IMR-90 (cell line): Measurements from ENCODE around the gene PTPRN2. TPM values are rescaled to one million over a fixed set of nuclear protein-coding genes. Genes with fewer than 3 reads are reported as not detected.

ENCODE experiments used
- ATAC-seq: fragments of 200-7000 bp; cut with Tn5 transposase; 2 replicates; pipeline ENCODE4 v1.9.1; 2020; ENCODE audit warnings: low read depth, mild to moderate bottlenecking, moderate library complexity
- BruUV-seq: library from RNA; stranded (reverse); fragments of 400-500 nt; replicated peaks from 2 replicates; lab custom pipeline; 2021; lab: Mats Ljungman, UMichigan
- CTCF ChIA-PET: fragments of 300-600 bp; formaldehyde crosslinking; extraction: SDS; loops from one replicate; lab custom pipeline; 2021; ENCODE audit warnings: antibody characterized with exemption; lab: Yijun Ruan, JAX
- POLR2A ChIA-PET: fragments of 300-600 bp; sonication (Branson Sonifier 250); formaldehyde crosslinking; loops from one replicate; lab custom pipeline; 2022; ENCODE audit warnings: antibody characterized with exemption; ENCODE audit not compliant: unreplicated experiment; lab: Charles Lee
- DNase-seq: peaks from one replicate; pipeline ENCODE4 v3.0.0; 2013
- H2AFZ ChIP-seq: replicated peaks from 2 replicates; pipeline ENCODE3; 2013; ENCODE audit warnings: low read length, mild to moderate bottlenecking; ENCODE audit not compliant: poor library complexity
- H2AK5ac ChIP-seq: 2 replicates; pipeline ENCODE4 v1.6.1; 2013; ENCODE audit warnings: low read depth, low read length, inconsistent platforms
- H2AK9ac ChIP-seq: replicated peaks from 2 replicates; pipeline ENCODE3; 2013; ENCODE audit warnings: mild to moderate bottlenecking, low read depth, low read length, moderate library complexity; ENCODE audit not compliant: poor library complexity
- H2BK120ac ChIP-seq: 2 replicates; pipeline ENCODE4 v1.6.1; 2013; ENCODE audit warnings: low read depth, low read length, inconsistent platforms
- H2BK15ac ChIP-seq: 3 replicates; pipeline ENCODE4 v1.6.1; 2013; ENCODE audit warnings: low read depth, low read length, inconsistent platforms
- H2BK20ac ChIP-seq: 2 replicates; pipeline ENCODE4 v1.6.1; 2013; ENCODE audit warnings: low read depth, mild to moderate bottlenecking, inconsistent platforms, low read length, moderate library complexity
- H2BK5ac ChIP-seq: 2 replicates; pipeline ENCODE4 v1.6.1; 2013; ENCODE audit warnings: mild to moderate bottlenecking, low read depth, low read length, inconsistent platforms; ENCODE audit not compliant: poor library complexity, severe bottlenecking
- H3K14ac ChIP-seq: replicated peaks from 2 replicates; pipeline ENCODE4 v1.6.1; 2013; ENCODE audit warnings: low read depth, low read length, inconsistent platforms
- H3K18ac ChIP-seq: 2 replicates; pipeline ENCODE4 v1.6.1; 2013; ENCODE audit warnings: low read depth, low read length, control low read depth
- H3K23ac ChIP-seq: 2 replicates; pipeline ENCODE4 v1.6.1; 2013; ENCODE audit warnings: low read depth, low read length, inconsistent platforms
- H3K27ac ChIP-seq: 2 replicates; pipeline ENCODE4 v1.5.1; 2013; ENCODE audit warnings: mild to moderate bottlenecking, control low read depth, low read length; ENCODE audit not compliant: insufficient read depth
- H3K27me3 ChIP-seq: 2 replicates; pipeline ENCODE4 v1.6.1; 2013; ENCODE audit warnings: low read length; ENCODE audit not compliant: control insufficient read depth, insufficient read depth
- H3K36me3 ChIP-seq: 2 replicates; pipeline ENCODE4 v1.6.1; 2013; ENCODE audit warnings: low read length, mixed read lengths; ENCODE audit not compliant: control insufficient read depth, insufficient read depth
- H3K4ac ChIP-seq: 2 replicates; pipeline ENCODE4 v1.6.1; 2013; ENCODE audit warnings: low read depth, low read length, inconsistent platforms
- H3K4me1 ChIP-seq: 2 replicates; pipeline ENCODE4 v1.6.1; 2013; ENCODE audit warnings: low read length, mixed read lengths; ENCODE audit not compliant: control insufficient read depth, insufficient read depth
- H3K4me2 ChIP-seq: 2 replicates; pipeline ENCODE4 v1.6.1; 2013; ENCODE audit warnings: low read depth, mild to moderate bottlenecking, control low read depth, low read length, moderate library complexity
- H3K4me3 ChIP-seq: 2 replicates; pipeline ENCODE4 v1.5.1; 2013; ENCODE audit warnings: low read depth, mild to moderate bottlenecking, control low read depth, low read length, moderate library complexity; ENCODE audit not compliant: insufficient read depth
- H3K56ac ChIP-seq: 2 replicates; pipeline ENCODE4 v1.6.1; 2013; ENCODE audit warnings: low read length, inconsistent platforms; ENCODE audit not compliant: insufficient read depth; ENCODE audit errors: extremely low read depth
- H3K79me1 ChIP-seq, 2 experiments: 2 replicates each; pipeline ENCODE4 v1.6.1; 2013; ENCODE audit warnings: low read length in 2 of 2, inconsistent platforms in 1 of 2, low read depth in 1 of 2
- H3K9ac ChIP-seq: 2 replicates; pipeline ENCODE4 v1.6.1; 2013; ENCODE audit warnings: low read depth, low read length, control low read depth
- H3K9me1 ChIP-seq: 2 replicates; pipeline ENCODE4 v1.6.1; 2013; ENCODE audit warnings: low read length, inconsistent platforms; ENCODE audit not compliant: insufficient read depth
- H3K9me3 ChIP-seq: 2 replicates; pipeline ENCODE4 v1.6.1; 2013; ENCODE audit warnings: low read length; ENCODE audit not compliant: control insufficient read depth, insufficient read depth
- H4K20me1 ChIP-seq: 2 replicates; pipeline ENCODE4 v1.6.1; 2013; ENCODE audit warnings: low read length, inconsistent platforms; ENCODE audit not compliant: insufficient read depth
- H4K5ac ChIP-seq: 2 replicates; pipeline ENCODE4 v1.6.1; 2013; ENCODE audit warnings: mild to moderate bottlenecking, low read depth, low read length, control low read depth
- H4K8ac ChIP-seq, 2 experiments: 2 replicates each; pipeline ENCODE4 v1.6.1; 2013; ENCODE audit warnings: low read depth in 2 of 2, low read length in 2 of 2, control low read depth in 1 of 2, inconsistent platforms in 1 of 2
- H4K91ac ChIP-seq: 2 replicates; pipeline ENCODE4 v1.6.1; 2013; ENCODE audit warnings: low read depth, low read length, inconsistent platforms; ENCODE audit not compliant: insufficient read depth
- BHLHE40 ChIP-seq: fragments of 150-350 bp; IDR thresholded peaks from 2 replicates; pipeline ENCODE4 v1.6.1; 2016; ENCODE audit warnings: mild to moderate bottlenecking, low read depth, low read length
- CEBPB ChIP-seq: IDR thresholded peaks from 2 replicates; pipeline ENCODE4 v1.6.1; 2012; ENCODE audit warnings: low read depth, low read length, improper control_type of control experiment
- CHD1 ChIP-seq: IDR thresholded peaks from 2 replicates; pipeline ENCODE4 v1.6.1; 2012; ENCODE audit warnings: low read depth, low read length, improper control_type of control experiment
- CTCF ChIP-seq: conservative IDR thresholded peaks from 2 replicates; pipeline ENCODE4 v1.5.1; 2012; ENCODE audit warnings: mild to moderate bottlenecking, low read depth, low read length, improper control_type of control experiment
- ELK1 ChIP-seq: fragments of 150-350 bp; IDR thresholded peaks from 2 replicates; pipeline ENCODE4 v1.6.1; 2016; ENCODE audit warnings: low read depth, mild to moderate bottlenecking, low read length, moderate library complexity, borderline replicate concordance
- FOS ChIP-seq: fragments of 150-350 bp; IDR thresholded peaks from 2 replicates; pipeline ENCODE4 v1.6.1; 2016; ENCODE audit warnings: low read depth, low read length
- MAFK ChIP-seq: IDR thresholded peaks from 2 replicates; pipeline ENCODE4 v1.6.1; 2012; ENCODE audit warnings: low read depth, low read length, improper control_type of control experiment
- MAZ ChIP-seq: IDR thresholded peaks from 2 replicates; pipeline ENCODE4 v1.6.1; 2012; ENCODE audit warnings: low read depth, mild to moderate bottlenecking, low read length, improper control_type of control experiment, moderate library complexity, borderline replicate concordance
- MXI1 ChIP-seq: IDR thresholded peaks from 2 replicates; pipeline ENCODE4 v1.6.1; 2012; ENCODE audit warnings: low read depth, mild to moderate bottlenecking, low read length, moderate library complexity, borderline replicate concordance
- NFE2L2 ChIP-seq: fragments of 150-350 bp; IDR thresholded peaks from 2 replicates; pipeline ENCODE4 v1.6.1; 2016; ENCODE audit warnings: low read depth, mild to moderate bottlenecking, low read length
- POLR2A ChIP-seq: IDR thresholded peaks from 2 replicates; pipeline ENCODE4 v1.6.1; 2012; ENCODE audit warnings: mild to moderate bottlenecking, low read depth, low read length
- RAD21 ChIP-seq: IDR thresholded peaks from 2 replicates; pipeline ENCODE4 v1.6.1; 2012; ENCODE audit warnings: low read length, improper control_type of control experiment
- RCOR1 ChIP-seq: IDR thresholded peaks from 2 replicates; pipeline ENCODE4 v1.6.1; 2012; ENCODE audit warnings: mild to moderate bottlenecking, low read length, improper control_type of control experiment; ENCODE audit not compliant: insufficient replicate concordance
- RFX5 ChIP-seq: IDR thresholded peaks from 2 replicates; pipeline ENCODE4 v1.8.0; 2012; ENCODE audit warnings: low read depth, mild to moderate bottlenecking, low read length, moderate library complexity
- SMC3 ChIP-seq: fragments of 150-350 bp; IDR thresholded peaks from 2 replicates; pipeline ENCODE4 v1.6.1; 2016; ENCODE audit warnings: low read depth, mild to moderate bottlenecking, antibody characterized with exemption, low read length, moderate library complexity
- USF2 ChIP-seq: fragments of 150-350 bp; IDR thresholded peaks from 2 replicates; pipeline ENCODE4 v1.6.1; 2017; ENCODE audit warnings: mild to moderate bottlenecking, antibody characterized with exemption, low read length, low read depth
- WGBS, 2 experiments: methylation state at CpG; one replicate each; pipeline versions ENCODE4 v1.1.5 to v1.1.7; 2013; ENCODE audit warnings: missing lambda C conversion rate in 2 of 2; ENCODE audit not compliant: insufficient read length in 1 of 2; ENCODE audit errors: extremely low coverage in 2 of 2; 5-methylcytosine and 5-hydroxymethylcytosine counted together
- dilution Hi-C: fragments of 300-500 bp; cut with HindIII; formaldehyde crosslinking; loops from one replicate; pipeline ENCODE4 v1.14.3; 2018; ENCODE audit warnings: low sequenced_read_pairs; ENCODE audit not compliant: unreplicated experiment
- in situ Hi-C: fragments of 300-500 bp; cut with MboI; formaldehyde crosslinking; loops from 3 replicates; pipeline ENCODE4 v1.14.3; 2019; ENCODE audit warnings: low sequenced_read_pairs, inconsistent platforms, mixed read lengths
- intact Hi-C: fragments of 100-400 bp; cut with micrococcal nuclease; formaldehyde crosslinking; loops from 2 replicates; pipeline ENCODE4 v1.10.0; 2022
- polyA plus RNA-seq, 3 experiments: library from polyadenylated mRNA; depleted of rRNA; stranded (reverse); fragments of >200 nt; gene quantifications; 2 replicates each; pipeline ENCODE4 v1.2.3, GENCODE V29; 2012; ENCODE audit warnings: low replicate concordance in 1 of 3
- total RNA-seq: library from RNA; depleted of rRNA; stranded (reverse); fragments of >200 nt; gene quantifications from 2 replicates; pipeline ENCODE4 v1.2.3, GENCODE V29; 2012

Gene PTPRN2
- total and polyA plus RNA-seq, 2 of the 4 experiments (the other 2 are of a cell fraction) = 0.03 TPM; not detected in 1

GRCh38 chr7:158035343-158035742 lies 552.3 kb downstream of the PTPRN2 start:
- H3K18ac ChIP-seq = no peak overlapping the region
- intact Hi-C loops = no loop called here
- BruUV-seq = no TSS peak
- DNase-seq (no peak), ATAC-seq (no peak)
- H3K9me3 ChIP-seq = peaks cover 36% of the 10 kb centered on the region
- 17% methylated on average over 2 of the region's 4 CpGs; no CpG with 5 or more reads in 1 of the 2 experiments for WGBS, 2 experiments
- no peaks in the 10 kb centered on the region for H3K4me1 ChIP-seq
- CTCF ChIA-PET = no interaction called here
- H2BK5ac ChIP-seq = no peak overlapping the region
- POLR2A ChIA-PET = no interaction called here
- H2AK5ac ChIP-seq = no peak overlapping the region
- H3K9ac ChIP-seq = no peak overlapping the region
- no peak overlapping the region for H3K56ac ChIP-seq
- H3K23ac ChIP-seq = no peak overlapping the region
- no peak overlapping the region for H3K14ac ChIP-seq
- no peak overlapping the region for H2AK9ac ChIP-seq
- H2BK15ac ChIP-seq = no peak overlapping the region
- H4K8ac ChIP-seq = no peak overlapping the region
- H4K5ac ChIP-seq = no peak overlapping the region
- H3K4me3 ChIP-seq = no peak overlapping the region
- no peaks in the 10 kb centered on the region for H3K27me3 ChIP-seq
- no peak overlapping the region for H3K27ac ChIP-seq
- in situ Hi-C loops = no loop called here
- H3K4me2 ChIP-seq = no peak overlapping the region
- no peaks in the 10 kb centered on the region for H4K20me1 ChIP-seq
- H3K36me3 ChIP-seq = no peaks in the 10 kb centered on the region
- H3K4ac ChIP-seq = no peak overlapping the region
- TF ChIP-seq FOS = no peak
- no peak for TF ChIP-seq SMC3
- no peak for TF ChIP-seq CHD1
- TF ChIP-seq RFX5 = no peak
- TF ChIP-seq MAZ = no peak
- no peak for TF ChIP-seq POLR2A
- TF ChIP-seq NFE2L2 = no peak
- TF ChIP-seq RAD21 = no peak
- TF ChIP-seq CTCF = no peak
- no peak for TF ChIP-seq RCOR1
- no peak for TF ChIP-seq BHLHE40
- TF ChIP-seq ELK1 = no peak
- no peak for TF ChIP-seq MXI1
- TF ChIP-seq CEBPB = no peak
- no peak for TF ChIP-seq USF2
- no peak for TF ChIP-seq MAFK
- H2BK20ac ChIP-seq = no peak overlapping the region
- no peak overlapping the region for H4K91ac ChIP-seq
- no peaks in the 10 kb centered on the region for H3K9me1 ChIP-seq
- H3K79me1 ChIP-seq = no peaks in the 10 kb centered on the region
- dilution Hi-C loops = no loop called here
- H2BK120ac ChIP-seq = no peak overlapping the region
- no peak overlapping the region for H2AFZ ChIP-seq
